ENCODE data around the gene TBX10.
A peak's percentile ranks its signal among the peaks of the same experiment; 100 is the strongest.

- TF ChIP-seq, protein P1, sequence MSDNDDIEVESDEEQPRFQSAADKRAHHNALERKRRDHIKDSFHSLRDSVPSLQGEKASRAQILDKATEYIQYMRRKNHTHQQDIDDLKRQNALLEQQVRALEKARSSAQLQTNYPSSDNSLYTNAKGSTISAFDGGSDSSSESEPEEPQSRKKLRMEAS (IDR thresholded peaks at IDR 0.05): peak; percentile 100
- TF ChIP-seq TEAD4 (IDR thresholded peaks at IDR 0.05; ENCODE audit: low read depth, low read length): no peak
- TF ChIP-seq, protein P2, sequence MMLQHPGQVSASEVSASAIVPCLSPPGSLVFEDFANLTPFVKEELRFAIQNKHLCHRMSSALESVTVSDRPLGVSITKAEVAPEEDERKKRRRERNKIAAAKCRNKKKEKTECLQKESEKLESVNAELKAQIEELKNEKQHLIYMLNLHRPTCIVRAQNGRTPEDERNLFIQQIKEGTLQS (IDR thresholded peaks at IDR 0.05; ENCODE audit: insufficient read depth, low read depth, low read length): no peak
- TF ChIP-seq, protein P3, sequence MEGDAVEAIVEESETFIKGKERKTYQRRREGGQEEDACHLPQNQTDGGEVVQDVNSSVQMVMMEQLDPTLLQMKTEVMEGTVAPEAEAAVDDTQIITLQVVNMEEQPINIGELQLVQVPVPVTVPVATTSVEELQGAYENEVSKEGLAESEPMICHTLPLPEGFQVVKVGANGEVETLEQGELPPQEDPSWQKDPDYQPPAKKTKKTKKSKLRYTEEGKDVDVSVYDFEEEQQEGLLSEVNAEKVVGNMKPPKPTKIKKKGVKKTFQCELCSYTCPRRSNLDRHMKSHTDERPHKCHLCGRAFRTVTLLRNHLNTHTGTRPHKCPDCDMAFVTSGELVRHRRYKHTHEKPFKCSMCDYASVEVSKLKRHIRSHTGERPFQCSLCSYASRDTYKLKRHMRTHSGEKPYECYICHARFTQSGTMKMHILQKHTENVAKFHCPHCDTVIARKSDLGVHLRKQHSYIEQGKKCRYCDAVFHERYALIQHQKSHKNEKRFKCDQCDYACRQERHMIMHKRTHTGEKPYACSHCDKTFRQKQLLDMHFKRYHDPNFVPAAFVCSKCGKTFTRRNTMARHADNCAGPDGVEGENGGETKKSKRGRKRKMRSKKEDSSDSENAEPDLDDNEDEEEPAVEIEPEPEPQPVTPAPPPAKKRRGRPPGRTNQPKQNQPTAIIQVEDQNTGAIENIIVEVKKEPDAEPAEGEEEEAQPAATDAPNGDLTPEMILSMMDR (IDR thresholded peaks at IDR 0.05; ENCODE audit: control extremely low read depth in 1 of 3, insufficient read depth in 1 of 3, low read depth in 1 of 3, low read length in 3 of 3): peak in 2 of 3 experiments; percentile 85 to 93; a peak in 3 of 4 replicates
- no peak for TF ChIP-seq MAFK (IDR thresholded peaks at IDR 0.05; ENCODE audit: low read depth, low read length)
- no peak for TF ChIP-seq ZNF274 (IDR thresholded peaks at IDR 0.05; ENCODE audit: borderline replicate concordance, extremely low read depth, low read length)
- TF ChIP-seq RAD21 (IDR thresholded peaks at IDR 0.05 in 1 of 2, conservative IDR thresholded peaks at IDR 0.05 in 1 of 2; ENCODE audit: low read depth in 2 of 2, low read length in 2 of 2): peak; percentile 70 to 73
- TF ChIP-seq POLR2AphosphoS5 (IDR thresholded peaks at IDR 0.05; ENCODE audit: low read depth, low read length): no peak
- no peak for TF ChIP-seq HDAC6 (IDR thresholded peaks at IDR 0.05; ENCODE audit: low read depth, low read length)
Observed at GRCh38 chr11:67640021-67640757, 626 bp upstream of the TBX10 start.
